HG03064 (cell line): Measurements from ENCODE around the gene CPLX1.

Source experiments
- ATAC-seq: cut with Tn5 transposase; IDR thresholded peaks from one replicate; pipeline ENCODE4 v1.9.1; 2021; ENCODE audit warnings: low read depth; ENCODE audit not compliant: unreplicated experiment

The CPLX1 gene

GRCh38 chr4:834368-835147 lies 8.6 kb upstream of the CPLX1 start:
- no peak for ATAC-seq

GRCh38 chr4:833731-834367 lies 7.9 kb upstream of the CPLX1 start:
- ATAC-seq: no peak

- no peak for ATAC-seq
Measured at GRCh38 chr4:833156-833555, 7.2 kb upstream of the CPLX1 start.

- ATAC-seq: no peak
Measured at GRCh38 chr4:832536-832935, 6.6 kb upstream of the CPLX1 start.

GRCh38 chr4:832108-832507 lies 6.2 kb upstream of the CPLX1 start:
- no peak for ATAC-seq

- ATAC-seq: no peak
Measured at GRCh38 chr4:831483-831805, 5.5 kb upstream of the CPLX1 start.

- ATAC-seq: no peak
Measured at GRCh38 chr4:830601-831482, 4.9 kb upstream of the CPLX1 start.

- no peak for ATAC-seq
Measured at GRCh38 chr4:829761-830600, 4.1 kb upstream of the CPLX1 start.

GRCh38 chr4:829291-829690 lies 3.4 kb upstream of the CPLX1 start:
- ATAC-seq: no peak

GRCh38 chr4:828641-829271 lies 2.8 kb upstream of the CPLX1 start:
- ATAC-seq: no peak

GRCh38 chr4:827209-828081 lies 1.5 kb upstream of the CPLX1 start:
- no peak for ATAC-seq

- ATAC-seq: no peak
Measured at GRCh38 chr4:826508-827208, 729 bp upstream of the CPLX1 start.

GRCh38 chr4:825063-825970 lies 612 bp downstream of the CPLX1 start:
- no peak for ATAC-seq

GRCh38 chr4:824461-825062 lies 1.4 kb downstream of the CPLX1 start:
- no peak for ATAC-seq

- no peak for ATAC-seq
Measured at GRCh38 chr4:823761-824460, 2.0 kb downstream of the CPLX1 start.

- ATAC-seq: no peak
Measured at GRCh38 chr4:823176-823760, 2.7 kb downstream of the CPLX1 start.
